NB4 (cell line): ENCODE measurements around the gene SYT13.

ENCODE experiments used
- DNase-seq: peaks from one replicate; pipeline ENCODE4 v3.0.0; 2010; ENCODE audit warnings: low read depth
- H3K4me3 ChIP-seq: one replicate; pipeline ENCODE4 v1.5.1; 2011; ENCODE audit warnings: mild to moderate bottlenecking, low read depth, low read length, moderate library complexity
- CTCF ChIP-seq: IDR thresholded peaks from one replicate; pipeline ENCODE4 v1.5.1; 2012; ENCODE audit warnings: low read depth, low read length
- MAX ChIP-seq: IDR thresholded peaks from 2 replicates; pipeline ENCODE4 v1.6.1; 2011; ENCODE audit warnings: low read depth, low read length
- MYC ChIP-seq: IDR thresholded peaks from 2 replicates; pipeline ENCODE4 v1.6.1; 2011; ENCODE audit warnings: low read depth, low read length
- POLR2A ChIP-seq: IDR thresholded peaks from 2 replicates; pipeline ENCODE4 v1.6.1; 2011; ENCODE audit warnings: mild to moderate bottlenecking; ENCODE audit not compliant: insufficient read length; ENCODE audit errors: extremely low read depth

The SYT13 gene

GRCh38 chr11:45267052-45267451, 19.1 kb downstream of the SYT13 start:
- peak; percentile 46 for DNase-seq

DNA sequence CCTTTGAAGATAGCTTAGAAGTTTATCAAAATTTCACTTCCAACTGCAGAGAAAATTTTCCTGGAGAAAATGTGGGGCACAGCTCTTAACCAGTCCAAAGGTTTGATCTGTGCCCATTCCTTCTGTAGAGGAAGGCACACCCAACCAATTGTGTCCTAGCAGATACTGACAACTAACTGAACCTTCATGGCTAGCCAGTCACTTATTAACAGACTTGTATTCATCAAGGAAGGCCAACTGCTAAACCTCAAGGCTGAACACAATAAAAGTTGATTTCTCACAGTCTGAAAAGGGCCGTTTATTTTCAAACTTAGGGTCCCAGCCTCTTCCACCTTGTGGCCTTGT, 19.5 kb downstream of the SYT13 start:
- no peak for DNase-seq
- TF ChIP-seq CTCF (no peak), MAX (no peak), POLR2A (no peak), MYC (no peak)
- no peak overlapping the region for H3K4me3 ChIP-seq

More at GRCh38 chr11:45267052-45267451, 19.1 kb downstream of the SYT13 start:
- H3K4me3 ChIP-seq: no peak overlapping the region
- peak; percentile 66 for TF ChIP-seq CTCF
- TF ChIP-seq POLR2A: no peak

DNA sequence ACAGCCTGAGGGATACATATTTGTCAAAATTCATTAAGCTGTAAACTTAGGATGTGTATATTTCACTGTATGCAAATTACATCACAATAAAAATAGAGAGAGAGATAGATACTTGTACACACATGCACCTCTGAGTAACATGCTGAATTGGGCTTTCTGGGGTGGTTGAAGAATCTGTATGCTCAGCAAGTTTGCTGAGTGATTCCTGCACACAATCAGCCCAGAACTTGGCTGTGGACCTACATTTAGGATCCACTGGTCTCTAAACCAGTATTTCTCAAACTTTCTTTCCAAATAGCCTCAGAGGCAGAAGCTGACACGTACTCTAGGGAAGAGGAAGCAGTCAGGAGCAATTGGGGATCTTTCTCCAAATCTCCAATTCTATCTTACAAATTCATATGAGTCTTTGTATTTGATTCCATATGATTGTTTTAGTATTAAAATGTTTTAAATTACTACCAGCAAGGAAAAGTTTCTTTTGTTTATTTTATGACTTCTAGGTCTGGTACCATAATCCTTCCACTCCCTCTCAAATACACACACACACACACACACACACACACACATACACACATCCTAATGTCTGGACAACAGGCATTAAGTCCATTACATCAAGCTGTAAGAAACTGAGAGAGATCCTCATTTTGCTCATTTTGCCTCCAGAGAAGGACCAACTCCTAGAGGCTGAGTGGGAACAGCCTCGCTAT, 20.0 kb downstream of the SYT13 start:
- TF ChIP-seq POLR2A (no peak), MAX (no peak), CTCF (no peak), MYC (no peak)
- DNase-seq: no peak
- H3K4me3 ChIP-seq: no peak overlapping the region

DNA sequence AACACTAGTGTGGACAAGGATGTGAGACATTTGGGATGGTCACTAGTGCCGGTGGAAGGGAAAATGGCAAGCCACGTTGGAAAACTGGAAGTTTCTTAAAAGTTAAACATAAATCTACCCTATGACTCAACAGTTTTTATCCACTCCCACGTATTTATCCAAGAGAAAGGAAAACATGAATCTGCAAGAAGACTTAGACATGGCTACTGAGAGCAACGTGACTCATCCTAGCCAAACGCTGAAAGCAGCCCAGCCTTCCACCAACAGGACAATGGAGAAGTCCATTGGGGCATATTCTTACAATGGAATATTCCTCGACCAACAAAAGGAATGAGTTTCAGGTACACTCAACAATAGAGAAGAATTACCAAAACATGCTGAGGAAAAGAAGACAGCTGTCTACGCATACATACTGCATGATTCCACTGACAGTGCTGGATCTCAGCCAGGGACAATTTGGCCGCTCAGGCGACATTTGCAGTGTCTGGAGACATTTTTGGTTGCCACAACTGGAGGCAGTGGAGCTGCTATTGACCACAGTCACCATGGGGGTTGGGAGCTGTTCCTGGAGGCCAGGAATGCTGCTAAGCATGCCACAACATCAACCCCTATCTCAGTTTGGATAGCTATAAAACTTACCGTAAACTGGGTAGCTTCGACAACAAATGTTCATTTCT, 21.2 kb downstream of the SYT13 start:
- DNase-seq: no peak
- H3K4me3 ChIP-seq: no peak overlapping the region
- TF ChIP-seq POLR2A (no peak), MAX (no peak), MYC (no peak), CTCF (no peak)

- no peak for DNase-seq
- H3K4me3 ChIP-seq: no peak overlapping the region
- TF ChIP-seq MYC (no peak), CTCF (no peak), MAX (no peak), POLR2A (no peak)
Measured at GRCh38 chr11:45263773-45264172, 22.4 kb downstream of the SYT13 start.

DNA sequence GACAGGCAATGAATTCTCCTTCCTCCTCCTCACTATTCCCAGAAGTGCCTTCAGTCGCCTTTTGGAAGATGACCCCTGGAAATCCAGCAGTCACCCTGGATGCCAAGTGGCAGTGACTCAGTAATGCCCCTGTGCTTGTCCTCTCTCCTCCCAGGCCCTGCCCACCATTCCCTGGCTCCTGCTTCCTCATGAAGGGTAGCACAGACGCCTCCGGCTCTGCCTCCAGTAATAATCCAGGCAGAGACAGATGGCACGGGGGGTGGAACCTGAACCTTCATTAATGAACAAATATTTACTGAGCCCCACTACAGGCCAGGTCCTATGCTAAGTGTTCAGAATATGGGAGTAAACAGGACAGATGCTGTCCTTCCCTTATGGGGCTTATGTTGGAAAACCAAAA, 23.2 kb downstream of the SYT13 start:
- DNase-seq: no peak
- TF ChIP-seq MAX: no peak
- no peak for TF ChIP-seq MYC
- no peak for TF ChIP-seq POLR2A
- no peak for TF ChIP-seq CTCF
- H3K4me3 ChIP-seq: no peak overlapping the region
